HG03571 (cell line): ENCODE data around the gene ZNF484.

Experiments
- ATAC-seq: cut with Tn5 transposase; IDR thresholded peaks from one replicate; pipeline ENCODE4 v1.9.1; 2021; ENCODE audit not compliant: unreplicated experiment

Gene ZNF484

DNA sequence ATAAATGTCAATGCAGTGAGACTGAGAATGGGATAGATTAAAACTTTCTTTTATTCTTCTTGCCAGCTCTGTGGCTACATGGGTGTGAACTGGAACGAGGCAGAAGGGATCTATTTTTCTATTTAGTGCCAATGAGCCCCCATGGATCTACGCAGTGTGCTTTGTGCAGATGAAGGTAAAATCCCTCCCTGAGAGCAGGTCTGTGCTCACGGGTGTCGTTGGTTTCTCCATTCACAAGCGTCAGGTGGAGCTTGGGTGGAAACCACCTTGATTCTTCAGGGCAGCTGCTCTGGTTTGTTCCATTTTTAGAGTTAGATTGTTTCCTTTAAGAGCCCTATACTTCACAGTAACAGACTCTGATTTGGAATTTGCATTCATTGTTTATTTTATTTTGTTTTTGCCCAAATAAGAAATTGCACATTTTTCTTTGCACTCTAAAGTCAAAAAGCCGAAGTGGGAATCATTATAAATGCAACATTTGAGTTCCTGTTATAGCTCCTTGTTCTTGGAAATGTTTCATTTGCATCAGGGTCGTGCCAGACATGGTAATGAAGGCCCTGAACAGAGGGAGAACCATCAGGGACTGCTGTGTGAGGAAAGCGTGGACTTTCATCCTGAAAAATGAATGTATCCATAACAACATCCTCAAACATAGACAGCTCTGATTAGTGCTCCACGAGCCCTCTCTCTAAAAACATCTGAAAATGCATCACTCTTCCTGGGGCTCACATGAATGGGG is 82.1 kb downstream of the ZNF484 start:
- ATAC-seq = no peak
